HEK293 (cell line): ENCODE data around the gene SERPINH1.

ENCODE experiments used
- CTCF ChIA-PET: fragments of 350-600 bp; formaldehyde crosslinking; extraction: SDS; loops from one replicate; lab custom pipeline; 2021; ENCODE audit warnings: antibody characterized with exemption; lab: Yijun Ruan, JAX
- POLR2A ChIA-PET: fragments of 300-600 bp; formaldehyde crosslinking; extraction: SDS; loops from one replicate; lab custom pipeline; 2020; ENCODE audit warnings: antibody characterized with exemption, inconsistent platforms; lab: Yijun Ruan, JAX
- H3K27ac ChIP-seq: fragments of 200-500 bp; sonication (Bioruptor generic); 2 replicates; pipeline ENCODE4 v1.5.1; 2014; ENCODE audit warnings: low read depth, low read length, control low read depth, inconsistent platforms; ENCODE audit errors: extremely low read depth
- H3K36me3 ChIP-seq, 2 experiments: fragments of 200-500 bp in 1 of 2; sonication (Bioruptor generic) in 1 of 2; 1 replicate in 1 of 2; 2 replicates in 1 of 2; pipeline ENCODE4 v1.5.1; 2014 to 2017; ENCODE audit warnings: inconsistent platforms in 2 of 2, low read length in 2 of 2; ENCODE audit not compliant: control insufficient read depth in 2 of 2, insufficient read depth in 1 of 2
- H3K4me1 ChIP-seq: fragments of 200-500 bp; sonication (Bioruptor generic); 2 replicates; pipeline ENCODE4 v1.5.1; 2014; ENCODE audit warnings: mild to moderate bottlenecking, low read length, inconsistent platforms; ENCODE audit not compliant: control insufficient read depth, insufficient read depth
- H3K4me3 ChIP-seq: 2 replicates; pipeline ENCODE4 v1.5.1; 2011; ENCODE audit warnings: low read depth, mild to moderate bottlenecking, control low read depth, low read length, moderate library complexity
- H3K9me3 ChIP-seq: fragments of 200-500 bp; sonication (Bioruptor generic); 2 replicates; pipeline ENCODE4 v1.5.1; 2014; ENCODE audit warnings: low read depth, low read length, inconsistent platforms; ENCODE audit not compliant: control insufficient read depth, insufficient read depth
- BCL11A ChIP-seq: fragments of 450-650 bp; formaldehyde crosslinking; IDR thresholded peaks from 2 replicates; pipeline ENCODE4 v1.5.1; 2016; ENCODE audit warnings: low read depth, missing biosample characterization, missing genetic modification characterization
- KLF16 ChIP-seq: fragments of 450-650 bp; formaldehyde crosslinking; IDR thresholded peaks from 2 replicates; pipeline ENCODE4 v1.5.1; 2017; ENCODE audit warnings: missing biosample characterization, missing genetic modification characterization
- MZF1 ChIP-seq: fragments of 450-650 bp; formaldehyde crosslinking; IDR thresholded peaks from 2 replicates; pipeline ENCODE4 v1.5.1; 2017; ENCODE audit warnings: missing biosample characterization, missing genetic modification characterization, borderline replicate concordance
- PRDM10 ChIP-seq: fragments of 450-650 bp; formaldehyde crosslinking; IDR thresholded peaks from 2 replicates; pipeline ENCODE4 v1.5.1; 2016; ENCODE audit warnings: missing biosample characterization, missing genetic modification characterization
- ZFP3 ChIP-seq: fragments of 450-650 bp; formaldehyde crosslinking; IDR thresholded peaks from 2 replicates; pipeline ENCODE4 v1.5.1; 2016; ENCODE audit warnings: low read depth, missing biosample characterization, missing genetic modification characterization
- ZIC2 ChIP-seq: fragments of 450-650 bp; formaldehyde crosslinking; IDR thresholded peaks from 2 replicates; pipeline ENCODE4 v1.5.1; 2016; ENCODE audit warnings: missing biosample characterization, missing genetic modification characterization
- ZNF18 ChIP-seq: fragments of 450-650 bp; formaldehyde crosslinking; IDR thresholded peaks from 2 replicates; pipeline ENCODE4 v1.5.1; 2016; ENCODE audit warnings: missing biosample characterization, missing genetic modification characterization
- ZNF24 ChIP-seq: fragments of 450-650 bp; formaldehyde crosslinking; IDR thresholded peaks from 2 replicates; pipeline ENCODE4 v1.5.1; 2016; ENCODE audit warnings: missing biosample characterization, missing genetic modification characterization
- ZNF266 ChIP-seq: fragments of 450-650 bp; formaldehyde crosslinking; IDR thresholded peaks from 2 replicates; pipeline ENCODE4 v1.5.1; 2016; ENCODE audit warnings: missing biosample characterization, missing genetic modification characterization, low read depth
- ZNF544 ChIP-seq: fragments of 450-650 bp; formaldehyde crosslinking; IDR thresholded peaks from 2 replicates; pipeline ENCODE4 v1.5.0; 2017; ENCODE audit warnings: missing biosample characterization, missing genetic modification characterization
- ZNF585B ChIP-seq: fragments of 450-650 bp; formaldehyde crosslinking; IDR thresholded peaks from 2 replicates; pipeline ENCODE4 v1.5.1; 2016; ENCODE audit warnings: missing biosample characterization, missing genetic modification characterization
- ZNF596 ChIP-seq: fragments of 450-650 bp; IDR thresholded peaks from 2 replicates; pipeline ENCODE4 v1.5.0; 2018; ENCODE audit warnings: missing biosample characterization, mild to moderate bottlenecking, missing genetic modification characterization, moderate library complexity
- ZNF626 ChIP-seq: fragments of 450-650 bp; sonication (Bioruptor Pico); formaldehyde crosslinking; IDR thresholded peaks from 2 replicates; pipeline ENCODE4 v1.5.1; 2018; ENCODE audit warnings: missing biosample characterization, missing genetic modification characterization, inconsistent platforms
- ZNF768 ChIP-seq: fragments of 450-650 bp; formaldehyde crosslinking; IDR thresholded peaks from 2 replicates; pipeline ENCODE4 v1.5.1; 2018; ENCODE audit warnings: missing biosample characterization, mild to moderate bottlenecking, missing genetic modification characterization
- ZNF776 ChIP-seq: fragments of 450-650 bp; formaldehyde crosslinking; IDR thresholded peaks from 2 replicates; pipeline ENCODE4 v1.5.0; 2017; ENCODE audit warnings: missing biosample characterization, missing genetic modification characterization, borderline replicate concordance
- TF ChIP-seq, protein P1 (sequence below): fragments of 450-650 bp; formaldehyde crosslinking; IDR thresholded peaks from 2 replicates; pipeline ENCODE4 v1.5.1; 2017; ENCODE audit warnings: missing biosample characterization, missing genetic modification characterization
- TF ChIP-seq, protein P2 (sequence below): fragments of 450-650 bp; formaldehyde crosslinking; IDR thresholded peaks from 2 replicates; pipeline ENCODE4 v1.5.1; 2016; ENCODE audit warnings: missing biosample characterization, missing genetic modification characterization

SERPINH1 gene

DNA sequence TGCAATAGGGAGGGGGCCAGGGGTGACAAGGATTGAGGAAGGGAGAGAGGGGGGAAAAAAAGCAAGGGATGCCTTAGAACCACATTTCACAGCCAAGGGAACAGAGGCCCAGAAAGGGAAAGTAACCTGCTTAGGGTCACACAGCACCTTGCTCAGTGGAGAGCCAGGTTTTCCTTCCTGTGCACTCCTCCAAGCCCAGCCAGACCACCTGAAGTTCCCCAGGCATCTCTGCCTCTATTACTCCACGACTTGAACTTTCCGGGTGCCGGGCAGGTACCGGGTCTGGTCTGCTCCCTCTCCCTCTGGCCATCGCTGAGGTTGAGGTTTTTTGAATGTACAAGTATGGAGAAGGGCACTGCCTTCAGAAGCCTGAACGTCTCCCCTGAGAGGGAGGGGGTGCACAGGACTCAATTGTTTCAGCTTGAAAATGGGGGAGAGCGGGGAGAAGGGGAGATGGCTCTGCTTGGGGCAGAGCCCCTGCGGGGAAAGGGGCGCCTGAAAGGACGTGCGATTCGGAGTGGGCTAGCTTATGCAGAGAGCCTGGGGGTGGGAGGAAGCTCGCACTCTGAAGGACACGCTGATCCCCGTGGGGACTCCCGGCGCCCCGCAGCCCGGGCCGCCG is 516 bp upstream of the SERPINH1 start:
- Histone ChIP-seq H3K4me1 (no peaks in the 10 kb centered on the region), H3K27ac (no peak overlapping the region), H3K36me3 (peaks cover 0 to 25% of the 10 kb centered on the region in 2 experiments; a peak in 1 of 3 replicates), H3K9me3 (no peaks in the 10 kb centered on the region), H3K4me3 (peak overlapping the region; percentile 82)
- TF ChIP-seq, protein P1, sequence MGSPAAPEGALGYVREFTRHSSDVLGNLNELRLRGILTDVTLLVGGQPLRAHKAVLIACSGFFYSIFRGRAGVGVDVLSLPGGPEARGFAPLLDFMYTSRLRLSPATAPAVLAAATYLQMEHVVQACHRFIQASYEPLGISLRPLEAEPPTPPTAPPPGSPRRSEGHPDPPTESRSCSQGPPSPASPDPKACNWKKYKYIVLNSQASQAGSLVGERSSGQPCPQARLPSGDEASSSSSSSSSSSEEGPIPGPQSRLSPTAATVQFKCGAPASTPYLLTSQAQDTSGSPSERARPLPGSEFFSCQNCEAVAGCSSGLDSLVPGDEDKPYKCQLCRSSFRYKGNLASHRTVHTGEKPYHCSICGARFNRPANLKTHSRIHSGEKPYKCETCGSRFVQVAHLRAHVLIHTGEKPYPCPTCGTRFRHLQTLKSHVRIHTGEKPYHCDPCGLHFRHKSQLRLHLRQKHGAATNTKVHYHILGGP (tag by site-specific recombination): no peak
- TF ChIP-seq ZNF585B (tag by site-specific recombination) (no peak), ZNF266 (tag by site-specific recombination) (no peak), ZNF768 (tag by site-specific recombination) (peak; percentile 71), MZF1 (tag by site-specific recombination) (peak; percentile 37; the same call in 1 of the 2 replicates), KLF16 (tag by site-specific recombination) (0 out of 2 replicates have a peak, but pooled peaks have one; percentile 5), PRDM10 (tag by site-specific recombination) (peak; percentile 93), ZNF544 (tag by site-specific recombination) (no peak), BCL11A (no peak), ZNF24 (tag by site-specific recombination) (no peak), ZNF776 (tag by site-specific recombination) (no peak), ZNF626 (tag by site-specific recombination) (no peak), ZIC2 (peak; percentile 69), ZFP3 (tag by site-specific recombination) (no peak), ZNF596 (tag by site-specific recombination) (no peak), ZNF18 (tag by site-specific recombination) (no peak)
- TF ChIP-seq, protein P2, sequence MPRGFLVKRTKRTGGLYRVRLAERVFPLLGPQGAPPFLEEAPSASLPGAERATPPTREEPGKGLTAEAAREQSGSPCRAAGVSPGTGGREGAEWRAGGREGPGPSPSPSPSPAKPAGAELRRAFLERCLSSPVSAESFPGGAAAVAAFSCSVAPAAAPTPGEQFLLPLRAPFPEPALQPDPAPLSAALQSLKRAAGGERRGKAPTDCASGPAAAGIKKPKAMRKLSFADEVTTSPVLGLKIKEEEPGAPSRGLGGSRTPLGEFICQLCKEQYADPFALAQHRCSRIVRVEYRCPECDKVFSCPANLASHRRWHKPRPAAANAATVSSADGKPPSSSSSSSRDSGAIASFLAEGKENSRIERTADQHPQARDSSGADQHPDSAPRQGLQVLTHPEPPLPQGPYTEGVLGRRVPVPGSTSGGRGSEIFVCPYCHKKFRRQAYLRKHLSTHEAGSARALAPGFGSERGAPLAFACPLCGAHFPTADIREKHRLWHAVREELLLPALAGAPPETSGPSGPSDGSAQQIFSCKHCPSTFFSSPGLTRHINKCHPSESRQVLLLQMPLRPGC (tag by site-specific recombination): no peak
- POLR2A ChIA-PET: interaction anchor here (0.7 to 2.5 kb wide), 6 partner anchors 8 to 90 kb away, joined by 3 to 23 read pairs (median 12); no protein-coding TSS in a partner anchor
- CTCF ChIA-PET: interaction anchor here (1.2 to 3.6 kb wide), 4 partner anchors 13 to 169 kb away, joined by 3 to 16 read pairs (median 4); no protein-coding TSS in a partner anchor
